ENCODE results near the gene KIAA1549.

DNA sequence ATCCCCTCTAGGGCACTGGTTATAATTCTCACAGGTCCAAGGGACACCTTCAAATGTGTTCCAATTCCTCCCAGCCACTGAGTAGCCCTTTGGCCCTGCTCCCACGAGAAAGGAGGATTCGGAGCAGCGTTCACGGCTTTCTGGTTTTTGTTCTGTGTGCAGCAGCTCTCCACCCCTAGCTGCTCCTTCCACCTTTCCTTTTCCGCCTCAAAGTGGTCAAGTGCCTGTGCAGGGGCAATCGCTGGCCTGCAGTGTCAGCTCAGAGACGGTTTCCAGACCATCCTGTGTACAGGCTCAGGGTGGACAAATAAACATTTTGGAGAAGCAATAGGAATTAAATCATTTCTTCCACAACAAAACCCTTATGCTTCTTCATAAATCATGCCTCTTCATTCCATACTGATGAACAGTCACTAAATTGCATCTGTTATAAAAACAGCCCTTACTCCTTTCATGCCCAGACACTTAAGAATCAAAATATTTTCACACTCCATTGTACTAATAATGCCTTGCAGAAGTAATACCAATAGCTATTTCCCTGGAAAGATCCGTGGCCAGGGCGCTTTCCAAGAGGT, 1.1 kb downstream of the KIAA1549 start:
- TF ChIP-seq, protein P1, sequence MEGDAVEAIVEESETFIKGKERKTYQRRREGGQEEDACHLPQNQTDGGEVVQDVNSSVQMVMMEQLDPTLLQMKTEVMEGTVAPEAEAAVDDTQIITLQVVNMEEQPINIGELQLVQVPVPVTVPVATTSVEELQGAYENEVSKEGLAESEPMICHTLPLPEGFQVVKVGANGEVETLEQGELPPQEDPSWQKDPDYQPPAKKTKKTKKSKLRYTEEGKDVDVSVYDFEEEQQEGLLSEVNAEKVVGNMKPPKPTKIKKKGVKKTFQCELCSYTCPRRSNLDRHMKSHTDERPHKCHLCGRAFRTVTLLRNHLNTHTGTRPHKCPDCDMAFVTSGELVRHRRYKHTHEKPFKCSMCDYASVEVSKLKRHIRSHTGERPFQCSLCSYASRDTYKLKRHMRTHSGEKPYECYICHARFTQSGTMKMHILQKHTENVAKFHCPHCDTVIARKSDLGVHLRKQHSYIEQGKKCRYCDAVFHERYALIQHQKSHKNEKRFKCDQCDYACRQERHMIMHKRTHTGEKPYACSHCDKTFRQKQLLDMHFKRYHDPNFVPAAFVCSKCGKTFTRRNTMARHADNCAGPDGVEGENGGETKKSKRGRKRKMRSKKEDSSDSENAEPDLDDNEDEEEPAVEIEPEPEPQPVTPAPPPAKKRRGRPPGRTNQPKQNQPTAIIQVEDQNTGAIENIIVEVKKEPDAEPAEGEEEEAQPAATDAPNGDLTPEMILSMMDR (IDR thresholded peaks at IDR 0.05): no peak
- no peak for TF ChIP-seq POLR2A (IDR thresholded peaks at IDR 0.05)
